Measurements from ENCODE around the gene MOB3B. TPM values are rescaled to one million over a fixed set of nuclear protein-coding genes. Genes with fewer than 3 reads are reported as not detected.

Gene MOB3B
- total RNA-seq, 1 donor from 2014 or later: 19.3 TPM

GRCh38 chr9:27280249-27280648 is 249.4 kb downstream of the MOB3B start:
- DNase-seq (ENCODE audit: low spot score): no peak

DNA sequence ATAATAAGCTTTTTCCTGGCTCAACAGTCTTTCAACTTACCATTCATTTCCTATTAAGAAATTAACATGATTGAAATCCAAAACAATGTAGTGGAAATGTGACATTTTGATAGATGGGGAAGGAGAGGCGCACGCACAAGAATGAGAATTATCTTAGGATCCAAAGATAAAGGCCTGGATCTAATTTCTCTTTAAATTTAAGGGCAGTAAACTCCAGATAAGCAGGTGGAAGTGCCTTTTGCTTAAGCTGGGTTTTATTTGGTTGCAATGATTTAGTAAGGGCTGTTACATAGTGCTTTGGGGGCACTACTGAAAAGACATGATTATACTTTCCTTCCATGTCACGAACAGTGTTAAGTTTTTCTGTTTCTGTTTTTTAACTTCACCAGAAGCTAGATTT is 250.0 kb downstream of the MOB3B start:
- no peak for DNase-seq (ENCODE audit: low spot score)

GRCh38 chr9:27278374-27278773 is 251.2 kb downstream of the MOB3B start:
- no peak for DNase-seq (ENCODE audit: low spot score)

- DNase-seq (ENCODE audit: low spot score): no peak
These were observed 253.2 kb downstream of the MOB3B start for GRCh38 chr9:27276193-27277030.

Other genes starting within 250 kb of the MOB3B start
- gene EQTN, start 232.7 kb downstream of the MOB3B start, total RNA-seq: 0.32 TPM
- not detected for gene IFNK, start 5.5 kb downstream of the MOB3B start, total RNA-seq
- gene C9orf72, start 43.7 kb upstream of the MOB3B start, total RNA-seq: 12.0 TPM